GM21737 (cell line): ENCODE measurements around the gene DPY19L2.
"Not testable (repeated sequence)": the region's sequence is repeated elsewhere in the genome, so short reads cannot be mapped to it uniquely, and the experiment has no call there.

Experiments
- ATAC-seq: cut with Tn5 transposase; IDR thresholded peaks from one replicate; pipeline ENCODE4 v1.9.1; 2021; ENCODE audit warnings: mild to moderate bottlenecking, moderate library complexity; ENCODE audit not compliant: unreplicated experiment

Gene DPY19L2

DNA sequence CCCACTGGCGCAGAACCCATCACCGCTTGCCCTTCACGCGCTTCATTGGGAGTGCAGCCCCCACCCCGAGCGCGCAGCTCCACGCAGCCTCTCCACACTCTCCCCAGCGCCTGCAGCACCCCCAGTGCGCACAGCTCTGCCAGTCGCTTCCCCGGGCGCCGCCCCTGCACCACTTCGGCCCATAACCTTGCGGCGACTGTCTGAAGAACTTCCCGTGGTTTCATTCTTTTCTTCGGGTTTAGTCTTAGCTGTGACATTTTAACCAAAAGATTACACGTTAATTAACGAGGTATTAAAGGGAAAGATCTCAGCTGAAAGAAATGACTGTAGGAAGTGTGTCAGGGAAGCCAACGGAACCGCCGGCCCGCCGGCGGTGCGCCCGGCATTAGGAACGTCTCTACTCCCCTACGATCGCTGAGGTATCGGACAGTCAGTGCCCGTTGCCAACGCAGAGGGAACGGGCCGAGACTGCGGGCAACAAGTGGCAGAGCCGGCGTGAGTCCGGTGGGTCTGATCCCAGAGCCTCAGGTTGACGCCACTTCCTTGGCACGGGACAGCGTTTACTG lies 590 bp upstream of the DPY19L2 start:
- ATAC-seq: not testable (repeated sequence)

DNA sequence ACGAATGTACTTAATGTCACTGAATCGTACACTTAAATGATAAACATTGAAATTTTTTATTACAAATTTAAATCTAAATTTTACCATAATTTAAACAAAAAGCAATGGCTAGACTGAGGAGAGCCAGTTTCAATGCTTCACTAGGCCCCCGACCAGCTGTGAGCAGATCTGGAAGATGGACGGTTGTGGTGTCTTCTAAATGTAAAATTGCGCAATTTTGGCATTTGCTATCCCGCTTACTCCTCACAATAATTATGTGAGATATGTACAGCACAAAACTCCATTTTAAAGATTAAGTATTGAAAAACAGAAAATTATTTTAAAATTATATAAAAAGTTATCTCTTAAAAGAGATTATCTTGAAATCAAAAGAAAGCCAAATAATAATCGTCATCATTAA lies 5.3 kb downstream of the DPY19L2 start:
- ATAC-seq: not testable (repeated sequence)

DNA sequence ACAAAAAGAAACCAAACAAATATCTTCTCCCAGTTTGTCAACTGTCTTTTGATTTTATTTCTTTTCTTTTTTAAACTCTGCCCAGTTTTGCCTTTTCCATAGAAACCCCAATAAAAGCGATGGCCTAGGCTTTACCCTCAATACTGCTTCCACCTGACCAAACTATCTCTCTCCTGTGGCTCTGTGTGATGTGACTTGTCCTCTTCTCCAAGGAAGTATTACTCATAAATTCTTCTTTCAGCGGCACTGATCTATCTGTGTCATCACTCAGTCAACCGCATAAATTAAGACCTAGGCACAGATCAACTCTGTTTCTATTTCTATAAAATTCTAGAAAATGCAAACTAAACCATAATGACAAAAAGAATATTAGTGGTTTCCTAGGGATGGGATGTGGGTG lies 9.8 kb downstream of the DPY19L2 start:
- not testable (repeated sequence) for ATAC-seq

DNA sequence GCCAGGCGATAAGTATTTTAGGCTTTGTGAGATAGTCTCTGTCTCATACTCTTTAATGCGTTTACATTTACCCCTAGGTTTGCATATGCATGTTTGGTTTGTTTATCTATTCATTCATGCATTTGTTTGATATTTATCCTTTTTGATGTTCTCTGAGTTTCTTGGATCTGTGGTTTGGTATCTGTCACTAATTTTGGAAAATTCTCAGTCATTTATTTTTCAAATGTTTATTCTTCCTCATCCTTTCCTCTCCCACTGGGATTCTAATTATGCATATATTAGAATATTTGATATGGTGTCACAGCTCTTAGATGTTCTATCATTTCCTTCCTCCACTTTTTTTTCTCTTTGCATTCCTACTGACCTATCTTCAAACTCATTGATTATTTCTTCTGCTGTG lies 11.9 kb downstream of the DPY19L2 start:
- not testable (repeated sequence) for ATAC-seq

DNA sequence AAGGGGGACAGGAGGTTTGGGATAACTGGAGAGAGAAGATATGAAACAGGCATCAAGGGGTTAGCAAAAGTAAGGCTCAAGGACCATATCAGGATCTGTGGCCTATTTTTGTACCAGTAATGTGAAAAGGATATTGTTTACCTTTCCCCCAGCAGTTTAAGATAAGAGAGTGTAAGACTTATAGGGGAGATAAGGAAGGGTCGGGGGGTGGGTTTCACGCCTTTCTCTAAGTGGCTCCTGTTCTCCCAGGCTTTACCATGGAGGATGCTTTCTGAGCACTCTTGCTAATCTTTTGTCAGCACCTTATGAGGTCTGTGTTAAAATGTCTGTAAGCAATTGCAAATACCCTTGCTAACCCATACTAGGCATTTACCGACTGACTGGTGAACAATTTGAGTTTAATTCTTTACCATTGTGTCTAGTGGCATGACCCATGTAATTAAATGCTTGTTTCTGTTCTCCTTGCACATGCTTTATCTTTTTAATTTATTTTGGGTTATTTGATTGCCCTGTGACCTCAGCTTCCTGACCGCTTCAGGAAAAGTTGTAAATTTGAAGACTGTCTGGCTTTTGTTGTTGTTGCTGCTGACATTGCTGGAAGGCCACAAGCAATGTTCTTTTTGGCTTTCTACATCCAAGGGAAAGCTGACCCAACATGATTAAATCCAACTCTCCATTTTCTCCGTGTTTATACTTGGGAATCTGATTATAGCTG lies 12.6 kb downstream of the DPY19L2 start:
- not testable (repeated sequence) for ATAC-seq

DNA sequence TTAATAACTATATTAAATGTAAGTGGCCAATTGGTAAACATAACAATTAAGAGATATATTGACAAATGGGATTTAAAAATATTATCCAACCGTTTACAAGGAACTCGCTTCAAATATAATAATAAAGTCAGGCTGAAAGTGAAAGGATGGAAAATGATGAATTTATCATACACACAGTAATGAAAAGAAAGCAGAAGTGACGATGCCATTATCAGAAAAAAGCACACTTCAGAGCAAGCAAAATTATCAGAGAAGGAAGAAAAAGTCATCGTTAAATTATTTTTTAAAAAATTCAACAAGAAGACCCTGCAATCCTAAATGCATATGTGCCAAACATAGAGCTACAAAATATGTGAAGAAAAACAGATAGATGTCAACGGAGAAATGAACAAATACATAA lies 13.8 kb downstream of the DPY19L2 start:
- ATAC-seq: not testable (repeated sequence)

DNA sequence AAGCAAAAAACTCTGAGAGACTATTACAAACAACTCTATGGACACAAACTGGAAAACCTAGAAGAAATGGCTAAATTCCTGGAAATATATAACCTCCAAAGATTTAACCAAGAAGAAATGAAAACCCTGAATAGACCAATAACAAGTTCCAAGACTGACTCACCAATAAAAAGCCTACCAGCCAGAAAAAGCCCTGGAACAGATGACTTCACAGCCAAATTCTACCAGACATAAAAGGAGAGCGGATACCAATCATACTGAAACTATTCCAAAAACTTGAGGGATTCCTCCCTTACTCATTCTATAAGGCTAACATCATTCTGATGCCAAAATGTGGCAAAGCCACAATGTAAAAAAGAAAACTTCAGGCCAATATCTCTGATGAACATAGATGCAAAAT lies 18.8 kb downstream of the DPY19L2 start:
- not testable (repeated sequence) for ATAC-seq

DNA sequence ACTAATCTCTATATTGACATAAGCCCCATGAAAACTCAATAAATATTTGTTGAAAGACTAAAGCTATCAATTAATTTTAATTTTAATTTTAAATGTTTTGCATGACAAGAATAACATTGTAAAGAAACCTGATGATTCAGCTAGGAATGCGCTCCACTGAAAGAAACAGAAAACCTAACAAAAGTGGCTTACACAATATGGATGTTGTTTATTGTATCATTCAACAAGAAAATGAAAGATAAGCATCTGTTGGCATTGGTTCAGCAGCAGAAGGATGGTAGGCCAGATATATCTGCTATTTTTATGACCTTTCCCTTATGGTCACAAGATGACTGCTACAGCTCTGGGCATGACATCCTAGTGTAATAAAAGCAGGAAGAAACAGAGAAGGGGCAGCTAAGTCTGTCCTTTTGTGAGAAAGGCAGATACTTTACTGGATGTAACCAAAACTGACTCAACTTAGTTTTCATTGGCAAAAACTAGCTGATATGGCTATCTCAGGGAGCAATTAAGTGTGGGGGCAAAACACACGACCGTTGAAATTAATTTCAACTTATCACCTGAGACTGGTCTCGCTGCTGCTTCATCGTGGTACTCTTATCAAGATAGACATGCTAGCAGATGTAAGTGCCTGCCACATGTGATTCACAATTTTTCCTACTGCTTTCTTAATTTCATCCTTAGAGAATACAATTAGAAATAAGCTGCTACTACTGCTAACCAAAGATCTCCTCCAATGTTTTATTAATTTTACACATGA lies 24.7 kb downstream of the DPY19L2 start:
- not testable (repeated sequence) for ATAC-seq

DNA sequence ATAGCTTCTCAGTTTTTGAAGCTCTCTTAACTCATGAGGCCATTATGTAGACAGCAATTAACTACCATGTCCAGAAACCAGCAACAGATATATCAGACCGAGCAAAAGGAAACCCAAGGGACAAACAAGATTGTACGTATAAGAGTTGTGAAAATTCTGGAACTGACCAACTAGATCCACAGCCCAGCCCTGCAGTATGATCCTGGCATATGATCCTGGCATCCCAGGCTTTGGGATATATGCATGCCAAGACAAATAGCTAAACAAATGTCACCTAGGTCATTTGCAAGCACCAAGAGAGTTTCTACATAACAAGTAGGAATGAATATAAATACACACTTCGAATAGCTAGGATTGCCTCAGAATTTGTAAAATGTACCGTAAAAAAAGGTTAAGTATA lies 44.0 kb downstream of the DPY19L2 start:
- not testable (repeated sequence) for ATAC-seq

DNA sequence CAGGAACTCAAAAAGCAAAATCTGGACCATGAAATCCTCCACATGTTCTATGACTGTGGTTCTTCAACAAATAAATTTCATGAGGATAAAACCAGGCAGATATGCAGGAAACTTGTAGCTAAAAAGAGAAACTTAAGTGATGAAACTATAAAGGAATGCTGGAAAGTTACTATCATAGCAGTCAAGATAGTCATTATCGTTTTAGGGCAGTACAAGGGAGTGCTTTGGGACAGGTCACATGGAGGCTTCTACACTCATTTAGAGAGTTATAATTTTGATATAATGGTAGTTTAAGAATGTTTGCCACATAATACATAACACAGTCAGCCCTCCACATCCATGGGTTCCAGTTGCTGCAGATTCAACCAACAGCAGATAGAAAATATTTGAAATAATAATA lies 52.7 kb downstream of the DPY19L2 start:
- ATAC-seq: not testable (repeated sequence)

DNA sequence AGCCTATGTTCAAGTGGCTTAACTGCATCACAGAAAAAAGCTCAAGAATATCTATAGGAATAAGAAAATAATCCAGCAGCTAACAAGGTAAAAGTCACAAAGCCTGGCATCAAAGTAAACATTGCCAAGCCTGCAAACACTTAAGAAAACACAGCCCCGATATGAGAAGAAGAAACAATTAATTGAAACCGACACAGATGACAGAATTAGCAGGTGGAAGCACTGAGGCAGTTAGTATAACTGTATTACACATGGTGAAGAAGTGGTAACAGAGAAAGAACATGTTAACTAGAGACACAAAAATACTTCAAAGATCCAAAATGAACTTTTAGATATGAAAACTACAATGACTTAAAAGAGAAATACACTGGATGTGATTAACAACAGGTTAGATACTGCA lies 57.0 kb downstream of the DPY19L2 start:
- ATAC-seq: not testable (repeated sequence)

DNA sequence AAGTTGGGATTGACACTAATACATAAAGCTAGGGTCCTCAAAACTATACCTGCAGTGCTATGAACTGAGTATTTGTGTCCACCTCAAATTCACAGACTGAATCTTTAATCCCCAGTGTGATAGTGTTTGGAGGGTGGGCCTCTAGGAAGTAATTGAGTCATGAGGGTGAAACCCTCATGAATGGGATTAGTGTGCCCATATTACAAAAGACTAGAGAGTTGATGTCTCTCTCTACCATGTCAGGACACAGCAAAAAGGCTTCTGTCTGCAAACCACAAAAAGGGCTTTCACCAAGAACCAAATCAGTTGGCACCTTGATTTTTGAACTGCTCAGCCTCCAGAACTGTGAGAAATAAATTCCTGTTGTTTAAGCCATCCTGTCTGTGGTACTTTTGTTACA lies 59.0 kb downstream of the DPY19L2 start:
- not testable (repeated sequence) for ATAC-seq

DNA sequence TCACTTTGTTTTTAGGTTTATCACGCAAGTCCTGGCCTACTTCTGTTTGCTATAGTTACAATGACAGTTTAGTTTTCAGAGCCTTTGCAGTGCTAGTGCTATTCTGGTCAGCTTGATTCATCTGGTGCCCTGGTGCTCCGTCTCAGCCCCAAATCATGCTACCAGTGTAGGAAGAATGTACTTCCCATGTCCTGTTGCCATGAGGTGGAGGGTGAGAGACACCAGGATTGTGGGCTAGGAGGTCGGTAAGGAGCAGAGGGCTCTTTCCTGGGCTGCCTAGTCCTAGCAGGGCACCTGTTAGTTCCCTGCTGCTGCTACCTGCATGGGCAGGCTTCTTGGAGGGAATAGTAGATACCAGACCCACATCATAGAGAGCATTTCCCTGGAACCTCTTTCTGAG lies 63.3 kb downstream of the DPY19L2 start:
- not testable (repeated sequence) for ATAC-seq

DNA sequence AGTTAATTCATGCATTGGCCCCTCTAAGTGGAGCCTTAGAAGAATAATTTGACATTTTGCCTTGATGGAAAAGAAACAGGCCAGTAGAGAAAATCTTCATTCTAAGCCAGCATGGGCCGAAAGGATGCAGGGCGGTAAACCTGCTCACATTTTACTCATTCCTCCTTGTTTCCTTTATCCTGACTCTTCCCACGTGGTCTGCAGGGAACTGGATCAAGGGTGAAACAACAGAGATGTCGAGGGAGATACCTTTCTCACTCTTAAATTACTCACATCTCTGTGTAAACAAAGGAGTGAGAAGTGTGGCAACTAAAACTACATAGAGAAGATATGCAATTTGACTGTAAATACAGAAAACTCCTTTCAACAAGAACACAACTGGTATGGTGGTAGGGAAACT lies 73.5 kb downstream of the DPY19L2 start:
- ATAC-seq: not testable (repeated sequence)

DNA sequence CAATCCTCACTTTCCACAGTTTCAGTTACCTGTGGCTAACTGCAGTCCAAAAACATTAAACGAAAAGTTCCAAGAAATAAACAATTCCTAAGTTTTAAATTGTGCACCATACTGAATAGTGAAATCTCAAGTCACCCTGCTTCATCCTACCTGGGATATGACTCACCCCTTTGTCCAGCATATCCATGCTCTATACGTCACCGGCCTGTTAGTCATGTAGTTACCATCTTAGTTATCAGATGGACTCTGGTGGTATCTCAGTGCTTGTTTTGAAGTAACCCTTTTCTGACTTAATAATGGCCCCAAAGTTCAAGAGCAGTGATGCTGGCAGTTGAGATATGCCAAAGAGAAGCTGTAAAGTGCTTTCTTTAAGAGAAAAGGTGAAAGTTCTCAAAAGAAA lies 83.9 kb downstream of the DPY19L2 start:
- not testable (repeated sequence) for ATAC-seq

DNA sequence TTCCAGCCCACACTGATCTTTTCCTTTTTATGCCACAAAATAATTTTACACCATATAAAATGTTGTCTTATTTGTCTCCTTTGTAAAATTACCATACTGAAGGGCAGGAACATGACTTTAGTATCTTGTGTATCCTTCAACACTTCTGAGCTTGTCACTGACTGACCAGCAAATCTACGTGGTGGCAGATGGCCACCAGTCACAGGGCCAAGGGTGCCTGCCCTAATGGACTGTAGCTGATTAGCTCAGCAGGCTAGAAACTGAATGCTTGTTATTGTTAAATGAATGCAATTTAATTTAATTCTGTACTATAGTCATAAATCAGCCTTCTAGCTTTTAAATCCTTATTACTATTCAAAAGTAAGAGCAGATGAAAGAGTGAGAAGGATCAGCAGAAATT lies 85.0 kb downstream of the DPY19L2 start:
- ATAC-seq: not testable (repeated sequence)

DNA sequence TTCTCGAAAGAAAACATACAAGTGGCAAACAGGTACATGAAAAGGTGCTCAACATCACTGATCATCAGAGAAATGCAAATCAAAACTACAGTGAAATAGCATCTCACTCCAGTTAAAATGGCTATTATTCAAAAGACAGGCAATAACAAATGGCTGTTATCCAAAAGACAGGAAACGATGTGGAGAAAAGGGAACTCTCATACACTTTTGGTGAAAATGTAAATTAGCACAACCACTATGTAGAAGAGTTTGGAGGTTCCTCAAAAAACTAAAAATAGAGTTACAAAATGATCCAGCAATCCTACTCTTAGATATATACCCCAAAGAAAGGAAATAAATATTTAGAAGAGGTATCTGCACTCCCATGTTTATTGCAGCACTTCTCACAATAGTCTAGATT lies 90.7 kb downstream of the DPY19L2 start:
- not testable (repeated sequence) for ATAC-seq

DNA sequence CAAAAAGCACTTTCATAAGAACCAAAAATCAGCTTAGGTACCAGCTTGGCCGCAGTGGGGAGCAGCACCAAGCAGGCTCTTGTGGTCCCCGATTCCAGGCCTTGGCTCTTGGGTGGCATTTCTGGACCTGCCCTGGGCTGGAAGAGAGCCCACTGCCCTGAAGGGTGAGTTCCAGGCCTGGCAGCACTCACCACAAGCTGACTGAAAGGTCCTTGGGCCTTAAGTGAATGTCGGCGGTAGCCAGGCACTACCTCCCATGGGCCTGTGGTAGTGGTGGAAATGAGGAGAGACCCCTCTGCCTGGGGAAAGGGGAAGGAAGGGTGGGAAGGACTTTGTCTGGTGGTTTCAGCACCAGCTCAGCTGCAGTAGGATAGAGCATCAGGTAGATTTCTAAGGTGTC lies 96.3 kb downstream of the DPY19L2 start:
- not testable (repeated sequence) for ATAC-seq

DNA sequence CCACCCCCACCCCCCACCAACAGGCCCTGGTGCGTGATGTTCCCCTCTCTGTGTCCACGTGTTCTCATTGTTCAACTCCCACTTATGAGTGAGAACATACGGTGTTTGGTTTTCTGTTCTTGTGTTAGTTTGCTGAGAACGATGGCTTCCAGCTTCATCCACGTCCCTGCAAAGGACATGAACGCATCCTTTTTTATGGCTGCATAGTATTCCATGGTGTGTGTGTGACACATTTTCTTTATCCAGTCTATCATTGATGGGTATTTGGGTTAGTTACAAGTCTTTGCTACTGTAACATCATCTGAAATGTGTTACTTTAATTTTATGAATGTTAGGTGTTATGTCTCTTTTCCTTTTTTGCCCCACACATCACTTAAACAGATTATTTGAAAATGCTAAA lies 109.8 kb downstream of the DPY19L2 start:
- not testable (repeated sequence) for ATAC-seq

DNA sequence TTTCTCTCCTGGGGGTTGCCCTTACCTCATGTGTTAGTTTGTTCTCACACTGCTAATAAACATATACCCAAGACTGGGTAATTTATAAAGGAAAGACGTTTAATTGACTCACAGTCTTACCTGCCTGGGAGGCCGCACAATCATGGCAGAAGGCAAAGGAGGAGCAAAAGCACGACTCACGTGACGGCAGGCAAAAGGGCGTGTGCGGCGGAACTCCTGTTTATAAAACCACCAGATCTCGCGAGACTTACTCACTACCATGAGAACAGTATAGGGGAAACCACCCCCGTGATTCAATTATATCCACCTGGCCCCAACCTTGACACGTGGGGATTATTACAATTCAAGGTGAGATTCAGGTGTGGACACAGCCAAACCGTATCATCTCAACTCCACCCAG lies 116.9 kb downstream of the DPY19L2 start:
- ATAC-seq: not testable (repeated sequence)

DNA sequence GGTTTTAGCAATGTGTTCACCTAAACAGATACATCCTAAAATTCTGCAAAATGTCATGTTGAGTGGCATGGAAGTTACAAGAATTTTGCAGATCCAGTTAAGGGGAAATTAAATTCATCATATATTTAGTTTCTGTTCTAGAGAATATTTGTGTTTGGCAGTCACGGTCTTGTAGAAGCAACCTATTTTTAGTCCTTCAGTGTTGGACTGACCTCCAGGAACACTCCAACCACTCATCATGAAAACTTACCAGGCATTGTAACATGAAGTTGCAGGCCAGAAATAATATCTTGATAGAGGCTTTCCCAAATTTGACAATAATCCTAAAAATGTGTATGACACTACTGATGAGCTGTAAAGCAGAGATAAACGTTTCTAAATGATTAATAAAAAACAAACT lies 119.3 kb downstream of the DPY19L2 start:
- ATAC-seq: not testable (repeated sequence)
